IPS DF 4.7 (cell line): ENCODE data around the gene GRID2.
A peak's percentile ranks its signal among the peaks of the same experiment; 100 is the strongest.
"Not testable (repeated sequence)": the region's sequence is repeated elsewhere in the genome, so short reads cannot be mapped to it uniquely, and the experiment has no call there.

Experiments used
- DNase-seq: peaks from one replicate; pipeline ENCODE4 v3.0.0-alpha.2; 2013; ENCODE audit warnings: low spot score; ENCODE audit errors: extremely low read depth

GRID2 gene

GRCh38 chr4:92433272-92433758, 129.5 kb downstream of the GRID2 start:
- peak; percentile 80 for DNase-seq

GRCh38 chr4:92438722-92439121, 135.0 kb downstream of the GRID2 start:
- DNase-seq = not testable (repeated sequence)

GRCh38 chr4:92442131-92442530, 138.4 kb downstream of the GRID2 start:
- DNase-seq = not testable (repeated sequence)

- DNase-seq = not testable (repeated sequence)
Observed at GRCh38 chr4:92444143-92444843, 140.5 kb downstream of the GRID2 start.

GRCh38 chr4:92445127-92445526, 141.4 kb downstream of the GRID2 start:
- no peak for DNase-seq

GRCh38 chr4:92447255-92447905, 143.6 kb downstream of the GRID2 start:
- DNase-seq = no peak

GRCh38 chr4:92448176-92448575, 144.4 kb downstream of the GRID2 start:
- not testable (repeated sequence) for DNase-seq

GRCh38 chr4:92450694-92451093, 146.9 kb downstream of the GRID2 start:
- no peak for DNase-seq

- no peak for DNase-seq
Observed at GRCh38 chr4:92451782-92452181, 148.0 kb downstream of the GRID2 start.

- DNase-seq = not testable (repeated sequence)
Observed at GRCh38 chr4:92452383-92452782, 148.6 kb downstream of the GRID2 start.

- DNase-seq = no peak
Observed at GRCh38 chr4:92455329-92455839, 151.6 kb downstream of the GRID2 start.

- DNase-seq = no peak
Observed at GRCh38 chr4:92455951-92456350, 152.2 kb downstream of the GRID2 start.

- DNase-seq = no peak
Observed at GRCh38 chr4:92461732-92462131, 158.0 kb downstream of the GRID2 start.

GRCh38 chr4:92477298-92477697, 173.5 kb downstream of the GRID2 start:
- DNase-seq = no peak

- no peak for DNase-seq
Observed at GRCh38 chr4:92483341-92483740, 179.6 kb downstream of the GRID2 start.

GRCh38 chr4:92488496-92488895, 184.7 kb downstream of the GRID2 start:
- no peak for DNase-seq

- DNase-seq = no peak
Observed at GRCh38 chr4:92497141-92497540, 193.4 kb downstream of the GRID2 start.

- DNase-seq = no peak
Observed at GRCh38 chr4:92501456-92501855, 197.7 kb downstream of the GRID2 start.

GRCh38 chr4:92506933-92507332, 203.2 kb downstream of the GRID2 start:
- no peak for DNase-seq

- no peak for DNase-seq
Observed at GRCh38 chr4:92514627-92515026, 210.9 kb downstream of the GRID2 start.

- no peak for DNase-seq
Observed at GRCh38 chr4:92516450-92516849, 212.7 kb downstream of the GRID2 start.

- peak; percentile 44 for DNase-seq
Observed at GRCh38 chr4:92519727-92520126, 216.0 kb downstream of the GRID2 start.

- peak; percentile 97 for DNase-seq
Observed at GRCh38 chr4:92520563-92520962, 216.8 kb downstream of the GRID2 start.
